ENCODE measurements around the gene GPR156. TPM values are rescaled to one million over a fixed set of nuclear protein-coding genes. Genes with fewer than 3 reads are reported as not detected.

The GPR156 gene
- total and polyA plus RNA-seq, 2 experiments from 2014 or later = not detected

DNA sequence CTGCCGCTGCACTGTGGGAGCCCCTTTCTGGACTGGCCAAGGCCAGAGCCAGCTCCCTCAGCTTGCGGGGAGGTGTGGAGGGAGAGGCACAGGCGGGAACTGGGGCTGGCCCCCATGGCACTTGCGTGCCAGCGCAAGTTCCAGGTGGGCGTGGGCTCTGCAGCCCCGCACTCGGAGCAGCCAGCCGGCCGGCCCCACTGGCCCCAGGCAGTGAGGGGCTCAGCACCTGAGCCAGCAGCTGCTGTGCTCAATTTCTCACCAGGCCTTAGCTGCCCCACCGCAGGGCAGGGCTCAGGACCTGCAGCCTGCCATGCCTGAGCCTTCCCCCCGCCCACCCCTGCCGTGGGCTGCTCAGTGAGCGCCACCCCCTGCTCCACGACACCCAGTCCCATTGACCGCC lies 4.6 kb upstream of the GPR156 start:
- Histone ChIP-seq H3K9me3 (ENCODE audit: low read depth) (no peaks in the 10 kb centered on the region), H3K9ac (no peak overlapping the region), H3K27me3 (replicated peaks; ENCODE audit: insufficient read depth) (peaks cover 10% of the 10 kb centered on the region), H2AFZ (no peak overlapping the region), H3K4me2 (ENCODE audit: unreplicated experiment) (no peak overlapping the region), H3K36me3 (ENCODE audit: low read depth) (no peaks in the 10 kb centered on the region), H4K20me1 (ENCODE audit: insufficient read depth) (no peaks in the 10 kb centered on the region), H3K4me1 (ENCODE audit: insufficient read depth) (no peaks in the 10 kb centered on the region), H3K79me2 (ENCODE audit: insufficient read depth) (no peaks in the 10 kb centered on the region), H3K27ac (no peak overlapping the region), H3K4me3 (no peak overlapping the region), H3F3A (ENCODE audit: insufficient read depth) (no peaks in the 10 kb centered on the region), H3K9me2 (ENCODE audit: insufficient read depth) (no peaks in the 10 kb centered on the region)
- TF ChIP-seq EZH2 (IDR thresholded peaks at IDR 0.05; ENCODE audit: insufficient read depth, poor library complexity, severe bottlenecking) (no peak), EZH2phosphoT487 (IDR thresholded peaks at IDR 0.05; ENCODE audit: insufficient read depth, low read depth) (no peak)
- DNase-seq = no peak
- in situ Hi-C loops (cut with MboI) = no loop called here
- WGBS, 2 experiments (ENCODE audit: low coverage in 1 of 2, low lambda C conversion rate in 2 of 2, missing lambda C conversion rate in 2 of 2) = 79% methylated on average over 11 to 16 of the region's 16 CpGs

DNA sequence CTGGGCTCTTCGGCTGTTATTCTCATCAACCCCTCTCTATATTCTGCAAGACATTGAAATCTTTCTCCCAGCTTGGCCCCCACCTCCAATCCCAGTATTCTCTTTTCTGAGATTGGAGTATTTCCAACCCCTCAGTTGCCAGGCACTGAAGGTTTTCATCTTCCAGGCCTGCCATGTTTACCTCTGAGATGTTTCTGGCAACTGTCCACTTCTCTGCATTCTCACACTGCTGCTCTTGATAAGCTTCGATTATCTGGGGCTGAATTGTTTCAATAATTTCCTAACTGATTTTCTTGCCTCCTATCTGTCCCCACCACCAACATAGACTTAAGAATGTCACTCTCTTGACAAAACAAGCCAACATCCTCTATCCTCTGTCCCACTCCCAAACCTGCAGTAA lies 1.4 kb upstream of the GPR156 start:
- no peak overlapping the region for H2AFZ ChIP-seq
- no peak overlapping the region for H3K4me3 ChIP-seq
- no peak overlapping the region for H3K4me2 ChIP-seq (ENCODE audit: unreplicated experiment)
- 94 to 95% methylated on average over 2 of the region's 2 CpGs for WGBS, 2 experiments (ENCODE audit: low coverage in 1 of 2, low lambda C conversion rate in 2 of 2, missing lambda C conversion rate in 2 of 2)
- no peaks in the 10 kb centered on the region for H3K79me2 ChIP-seq (ENCODE audit: insufficient read depth)
- no peak overlapping the region for H3K9ac ChIP-seq
- H3K27ac ChIP-seq = no peak overlapping the region
- no peaks in the 10 kb centered on the region for H4K20me1 ChIP-seq (ENCODE audit: insufficient read depth)
- no peaks in the 10 kb centered on the region for H3F3A ChIP-seq (ENCODE audit: insufficient read depth)
- H3K9me3 ChIP-seq (ENCODE audit: low read depth) = no peaks in the 10 kb centered on the region
- TF ChIP-seq EZH2phosphoT487 (IDR thresholded peaks at IDR 0.05; ENCODE audit: insufficient read depth, low read depth) (no peak), EZH2 (IDR thresholded peaks at IDR 0.05; ENCODE audit: insufficient read depth, poor library complexity, severe bottlenecking) (no peak)
- no peaks in the 10 kb centered on the region for H3K9me2 ChIP-seq (ENCODE audit: insufficient read depth)
- no peak for DNase-seq
- no peaks in the 10 kb centered on the region for H3K36me3 ChIP-seq (ENCODE audit: low read depth)
- H3K4me1 ChIP-seq (ENCODE audit: insufficient read depth) = no peaks in the 10 kb centered on the region
- peaks cover 15% of the 10 kb centered on the region for H3K27me3 ChIP-seq (replicated peaks; ENCODE audit: insufficient read depth)
- in situ Hi-C loops (cut with MboI) = no loop called here

DNA sequence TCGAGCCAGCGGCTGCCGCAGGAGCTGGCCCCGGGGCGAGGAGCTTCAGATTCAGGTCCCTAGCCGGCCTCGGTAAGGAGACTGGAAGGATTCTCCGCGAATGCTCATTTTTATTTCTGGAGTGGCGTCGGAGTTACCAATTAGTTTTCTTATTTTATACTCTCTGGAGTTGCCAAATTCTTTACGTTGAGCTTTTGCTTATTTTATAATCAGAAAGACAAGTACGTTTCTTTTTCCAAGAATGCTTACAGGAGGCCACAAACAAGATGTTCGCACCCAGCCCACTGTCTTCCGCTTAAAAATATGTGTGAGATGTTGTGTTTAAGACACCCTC lies 453 bp upstream of the GPR156 start:
- Histone ChIP-seq H3K4me1 (ENCODE audit: insufficient read depth) (no peaks in the 10 kb centered on the region), H3K4me3 (peak overlapping the region; percentile 77), H4K20me1 (ENCODE audit: insufficient read depth) (no peaks in the 10 kb centered on the region), H3K9me3 (ENCODE audit: low read depth) (no peaks in the 10 kb centered on the region), H3K9ac (peak overlapping the region; percentile 54; the same call in 1 of the 2 replicates), H3K9me2 (ENCODE audit: insufficient read depth) (no peaks in the 10 kb centered on the region), H3K4me2 (ENCODE audit: unreplicated experiment) (peak overlapping the region; percentile 75), H3K27me3 (replicated peaks; ENCODE audit: insufficient read depth) (peaks cover 15% of the 10 kb centered on the region), H3K79me2 (ENCODE audit: insufficient read depth) (no peaks in the 10 kb centered on the region), H3K36me3 (ENCODE audit: low read depth) (no peaks in the 10 kb centered on the region), H3F3A (ENCODE audit: insufficient read depth) (no peaks in the 10 kb centered on the region), H3K27ac (no peak overlapping the region), H2AFZ (peak overlapping the region; percentile 84)
- no peak for TF ChIP-seq EZH2phosphoT487 (IDR thresholded peaks at IDR 0.05; ENCODE audit: insufficient read depth, low read depth)
- no peak for TF ChIP-seq EZH2 (IDR thresholded peaks at IDR 0.05; ENCODE audit: insufficient read depth, poor library complexity, severe bottlenecking)
- DNase-seq = no peak
- 30 to 40% methylated on average over 15 of the region's 15 CpGs for WGBS, 2 experiments (ENCODE audit: low coverage in 1 of 2, low lambda C conversion rate in 2 of 2, missing lambda C conversion rate in 2 of 2)
- in situ Hi-C loops (cut with MboI) = no loop called here

DNA sequence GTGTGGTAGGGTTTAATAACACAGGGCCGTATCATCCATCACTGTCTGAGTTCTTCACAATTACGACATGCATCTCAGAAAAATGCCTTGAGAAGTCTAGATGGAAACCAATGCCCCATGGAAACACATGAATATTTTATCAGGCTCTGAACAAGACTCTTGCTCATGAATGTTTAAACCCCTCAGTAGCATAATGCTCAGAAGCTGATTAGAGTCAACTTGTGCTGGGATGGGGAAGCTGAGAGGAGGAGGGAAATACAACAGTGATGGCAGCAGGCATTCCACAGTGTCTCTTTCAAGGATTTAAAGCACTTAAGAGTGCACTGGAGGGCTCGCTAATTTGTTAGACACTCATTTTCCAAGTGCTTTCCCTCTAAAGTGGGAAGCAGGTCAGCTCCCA lies 3.8 kb downstream of the GPR156 start:
- Histone ChIP-seq H3K36me3 (ENCODE audit: low read depth) (no peaks in the 10 kb centered on the region), H2AFZ (no peak overlapping the region), H3K79me2 (ENCODE audit: insufficient read depth) (no peaks in the 10 kb centered on the region), H3K4me2 (ENCODE audit: unreplicated experiment) (no peak overlapping the region), H3K27me3 (replicated peaks; ENCODE audit: insufficient read depth) (peaks cover 22% of the 10 kb centered on the region), H3K9ac (no peak overlapping the region), H4K20me1 (ENCODE audit: insufficient read depth) (no peaks in the 10 kb centered on the region), H3K27ac (no peak overlapping the region), H3K9me2 (ENCODE audit: insufficient read depth) (no peaks in the 10 kb centered on the region), H3F3A (ENCODE audit: insufficient read depth) (no peaks in the 10 kb centered on the region), H3K4me1 (ENCODE audit: insufficient read depth) (no peaks in the 10 kb centered on the region), H3K4me3 (no peak overlapping the region), H3K9me3 (ENCODE audit: low read depth) (no peaks in the 10 kb centered on the region)
- in situ Hi-C loops (cut with MboI) = no loop called here
- WGBS, 2 experiments (ENCODE audit: low coverage in 1 of 2, low lambda C conversion rate in 2 of 2, missing lambda C conversion rate in 2 of 2) = 61 to 68% methylated on average over 3 of the region's 3 CpGs
- TF ChIP-seq EZH2 (IDR thresholded peaks at IDR 0.05; ENCODE audit: insufficient read depth, poor library complexity, severe bottlenecking) (no peak), EZH2phosphoT487 (IDR thresholded peaks at IDR 0.05; ENCODE audit: insufficient read depth, low read depth) (no peak)
- no peak for DNase-seq

DNA sequence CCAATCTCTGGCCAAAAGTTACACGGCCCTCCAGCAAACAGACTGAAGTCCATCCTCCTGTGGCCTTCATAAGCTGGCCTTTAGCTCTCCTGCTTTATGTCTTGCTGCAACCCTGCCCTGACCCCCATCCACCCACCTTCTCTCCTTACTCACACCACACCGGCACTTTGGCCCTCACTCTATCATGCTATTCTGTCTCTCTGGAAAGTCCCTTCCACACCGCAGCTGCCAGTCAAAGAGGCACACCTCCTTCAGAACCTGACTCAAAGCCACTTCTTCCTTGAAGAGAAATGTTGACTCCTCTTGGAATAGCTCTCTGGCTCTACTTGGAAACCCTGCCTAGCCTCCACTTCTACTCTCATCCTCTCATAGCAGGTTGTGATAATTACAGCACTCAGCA lies 4.5 kb downstream of the GPR156 start:
- 66 to 85% methylated on average over 3 of the region's 3 CpGs for WGBS, 2 experiments (ENCODE audit: low coverage in 1 of 2, low lambda C conversion rate in 2 of 2, missing lambda C conversion rate in 2 of 2)
- Histone ChIP-seq H3K36me3 (ENCODE audit: low read depth) (no peaks in the 10 kb centered on the region), H2AFZ (no peak overlapping the region), H4K20me1 (ENCODE audit: insufficient read depth) (no peaks in the 10 kb centered on the region), H3K9ac (no peak overlapping the region), H3K4me3 (no peak overlapping the region), H3K4me2 (ENCODE audit: unreplicated experiment) (no peak overlapping the region), H3F3A (ENCODE audit: insufficient read depth) (no peaks in the 10 kb centered on the region), H3K9me2 (ENCODE audit: insufficient read depth) (no peaks in the 10 kb centered on the region), H3K4me1 (ENCODE audit: insufficient read depth) (no peaks in the 10 kb centered on the region), H3K9me3 (ENCODE audit: low read depth) (no peaks in the 10 kb centered on the region), H3K27ac (no peak overlapping the region), H3K79me2 (ENCODE audit: insufficient read depth) (no peaks in the 10 kb centered on the region), H3K27me3 (replicated peaks; ENCODE audit: insufficient read depth) (peaks cover 18% of the 10 kb centered on the region)
- in situ Hi-C loops (cut with MboI) = no loop called here
- TF ChIP-seq EZH2phosphoT487 (IDR thresholded peaks at IDR 0.05; ENCODE audit: insufficient read depth, low read depth) = no peak
- no peak for DNase-seq
